GM19397 (cell line): Measurements from ENCODE around the gene MTA3.
A peak's percentile ranks its signal among the peaks of the same experiment; 100 is the strongest.

ENCODE experiments used
- ATAC-seq: cut with Tn5 transposase; IDR thresholded peaks from one replicate; pipeline ENCODE4 v1.9.1; 2021; ENCODE audit warnings: mild to moderate bottlenecking, moderate library complexity; ENCODE audit not compliant: unreplicated experiment

MTA3 gene

DNA sequence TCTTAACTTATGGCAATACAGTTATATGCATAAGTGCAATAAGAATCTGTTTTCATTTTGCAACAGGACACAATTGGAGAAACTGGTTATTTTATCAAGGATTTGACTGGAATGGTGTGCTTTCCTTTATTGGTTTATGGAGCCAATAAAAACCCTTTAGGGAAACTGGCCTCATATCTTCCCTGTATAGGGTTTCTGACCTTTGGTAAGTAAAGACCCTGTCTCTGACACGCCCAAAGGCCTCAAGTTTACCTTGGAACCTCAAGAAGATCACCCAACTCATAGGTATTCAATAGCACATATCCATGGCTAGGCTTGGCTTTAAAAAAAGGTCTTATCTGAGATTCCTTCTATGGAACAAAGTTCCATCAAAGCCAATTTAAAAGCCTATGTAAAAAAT is 212.7 kb downstream of the MTA3 start:
- no peak for ATAC-seq

DNA sequence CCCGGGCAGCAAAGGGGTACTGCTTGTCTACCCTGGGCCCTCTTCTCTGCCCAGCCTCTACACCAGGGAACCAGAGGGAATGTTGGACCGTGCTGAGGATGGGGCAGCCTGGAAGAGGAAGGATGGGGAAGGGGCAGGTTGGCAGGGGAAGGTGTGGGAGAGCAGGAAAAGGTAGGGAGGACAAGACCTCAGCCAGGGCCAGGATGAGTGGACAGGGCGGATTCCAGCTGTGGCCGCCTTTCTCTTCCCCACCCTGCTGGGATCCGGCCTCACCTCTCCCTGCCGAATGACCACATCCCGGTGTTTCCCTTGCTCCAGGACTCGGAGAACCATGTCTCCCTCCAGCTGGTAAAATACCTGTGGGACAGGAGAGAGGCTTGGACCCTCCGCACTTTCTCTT is 215.1 kb downstream of the MTA3 start:
- ATAC-seq = no peak

DNA sequence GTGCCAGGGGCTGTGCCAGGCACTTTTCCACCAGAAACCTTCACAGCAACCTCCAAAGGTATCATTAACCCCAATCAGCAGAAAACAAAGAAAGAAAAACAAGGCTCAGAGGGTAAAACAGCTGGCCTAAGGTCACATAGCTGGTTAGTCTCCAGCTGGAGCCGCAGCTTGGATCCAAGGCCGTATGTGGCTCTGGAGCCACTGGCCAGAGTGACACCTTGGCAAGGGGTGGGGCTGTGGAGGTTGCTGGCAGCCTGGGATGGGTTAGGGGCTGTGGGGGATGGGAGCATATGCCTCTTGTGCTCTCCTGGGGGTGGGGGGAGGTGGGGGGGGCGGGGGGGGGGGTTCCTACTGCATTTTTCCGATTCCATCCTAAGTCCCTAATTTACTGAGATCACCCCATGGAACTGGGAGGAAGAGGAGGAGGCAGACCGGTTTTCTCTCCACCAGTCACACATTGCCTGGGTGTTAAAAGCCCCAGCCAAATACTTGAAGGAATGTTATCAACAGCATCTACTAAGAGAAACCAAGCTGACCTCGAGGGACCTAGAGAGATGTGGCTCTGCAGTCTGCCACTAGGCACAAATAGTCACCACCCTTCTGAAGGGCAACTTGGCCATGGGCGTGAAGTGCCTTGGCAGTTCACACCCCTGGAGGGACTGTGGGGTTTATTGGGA is 215.9 kb downstream of the MTA3 start:
- no peak for ATAC-seq

DNA sequence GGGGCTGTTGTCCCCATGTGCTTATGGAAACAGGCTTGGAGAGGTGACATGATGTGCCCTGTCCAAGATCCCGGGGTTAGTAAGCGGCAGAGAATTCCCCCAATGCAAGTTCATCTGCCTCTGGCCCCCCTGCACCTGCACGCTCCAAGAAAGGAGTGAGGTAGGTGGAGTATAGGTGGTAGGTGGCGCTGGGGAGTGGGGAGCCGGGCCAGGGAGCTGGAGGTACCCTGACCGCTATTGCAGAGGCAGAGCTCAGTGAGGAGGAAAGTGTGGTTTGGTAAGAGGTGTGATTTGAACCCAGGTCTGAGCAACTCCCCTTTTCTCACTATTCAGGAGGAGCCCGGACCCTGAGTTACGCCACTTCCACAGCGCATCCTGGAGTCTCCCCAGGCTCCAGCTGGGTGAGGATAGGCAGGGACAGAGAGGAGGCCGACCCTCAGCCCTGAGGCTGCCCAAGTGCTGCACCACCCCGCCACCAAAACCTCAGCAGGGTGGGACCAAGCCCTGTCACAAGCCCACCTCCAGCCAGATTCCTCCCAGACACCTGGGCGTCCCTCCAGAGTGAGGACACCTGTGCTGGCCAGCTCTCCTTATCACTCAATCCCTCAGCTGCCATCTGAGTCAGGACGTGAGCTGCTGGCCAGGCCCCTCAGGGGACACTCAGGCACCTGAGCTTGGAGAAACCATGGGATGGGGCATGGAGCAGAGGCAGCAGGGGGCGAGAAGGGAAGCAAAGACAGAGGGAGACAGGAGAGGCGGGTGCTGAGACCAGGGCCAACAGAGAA is 218.3 kb downstream of the MTA3 start:
- no peak for ATAC-seq

DNA sequence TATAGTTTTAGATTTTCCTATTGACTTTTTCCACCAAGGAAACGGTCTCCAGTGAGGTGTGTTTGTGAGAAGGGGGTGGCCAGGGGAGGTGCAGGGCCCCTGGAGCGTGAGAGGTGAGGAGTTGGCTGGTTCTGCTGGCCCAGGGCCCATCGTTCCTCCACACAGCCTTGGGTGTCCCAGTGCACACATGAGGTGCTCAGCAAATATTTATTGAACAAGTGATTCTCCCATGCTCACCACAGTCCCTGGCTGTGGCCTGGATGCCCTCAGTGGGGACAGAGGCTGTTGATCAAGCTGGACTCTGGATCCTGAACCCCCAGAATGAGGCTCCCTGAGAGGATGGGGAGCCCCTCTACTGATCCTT is 219.0 kb downstream of the MTA3 start:
- ATAC-seq = no peak

DNA sequence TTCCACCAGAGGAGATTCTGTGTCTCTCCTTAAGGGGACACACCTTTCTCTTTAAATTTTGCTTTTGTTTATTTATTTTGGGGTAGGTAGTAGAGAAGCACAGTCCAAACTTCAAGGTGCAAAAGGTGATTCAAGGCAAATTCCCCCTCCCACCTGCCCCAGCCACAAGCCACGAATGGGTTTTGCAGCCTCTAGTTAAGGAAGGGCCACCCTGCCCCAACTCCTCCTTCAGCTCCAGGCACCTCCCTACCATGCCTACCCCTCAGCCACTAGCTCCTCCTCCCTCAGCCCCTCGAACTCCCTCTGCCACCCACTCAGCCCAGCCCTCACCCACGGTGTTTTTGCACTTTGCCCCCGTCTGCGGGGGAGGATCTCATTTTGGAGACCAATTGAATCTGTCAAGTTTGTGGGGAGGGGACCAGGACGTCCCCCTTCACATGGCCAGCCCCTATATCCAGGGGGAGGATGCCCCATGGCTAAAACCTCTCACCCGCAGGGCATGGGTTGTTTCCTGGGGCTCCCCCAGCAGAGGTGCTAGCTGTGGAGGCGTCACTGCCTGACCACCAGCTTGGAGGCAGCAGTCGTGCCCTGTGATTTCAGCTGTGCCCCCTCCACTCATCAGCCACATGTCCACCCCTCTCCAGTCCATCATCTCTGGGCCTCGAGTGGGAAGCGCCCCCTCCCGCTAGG is 219.5 kb downstream of the MTA3 start:
- ATAC-seq = no peak

DNA sequence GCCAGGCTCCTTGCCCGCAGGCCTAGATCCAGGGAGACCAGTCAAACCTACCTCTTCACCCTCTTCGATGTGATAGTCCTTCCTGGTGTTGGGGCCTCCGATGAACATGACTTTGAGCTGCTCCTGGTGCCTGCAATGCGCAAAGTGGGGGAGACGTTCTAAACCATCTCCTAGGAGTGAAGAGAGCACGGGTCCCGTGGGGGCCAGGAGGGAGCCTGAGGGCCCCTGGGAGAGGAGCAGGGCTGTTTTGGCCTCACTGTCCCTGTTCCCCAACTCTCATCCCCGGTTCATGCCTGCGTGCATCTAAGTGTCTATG is 220.0 kb downstream of the MTA3 start:
- no peak for ATAC-seq

DNA sequence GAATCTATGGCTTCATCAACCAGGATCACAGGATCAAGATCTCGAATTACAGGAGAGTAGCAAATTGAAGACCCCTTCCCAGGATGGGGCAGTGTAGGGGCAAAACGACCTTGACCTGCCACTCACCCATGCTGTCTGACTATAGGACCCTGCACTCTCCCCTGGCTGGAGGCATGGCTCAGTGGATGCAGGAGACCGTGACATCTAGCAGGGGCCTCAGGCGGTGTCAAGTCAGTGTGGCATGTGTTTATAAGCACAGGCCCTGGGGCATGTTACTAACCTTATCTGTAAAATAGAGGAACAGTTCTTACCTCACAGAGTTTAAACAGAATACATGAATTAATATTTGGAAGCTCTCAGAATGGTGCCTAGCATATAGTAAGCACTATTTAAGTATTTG is 220.4 kb downstream of the MTA3 start:
- no peak for ATAC-seq

DNA sequence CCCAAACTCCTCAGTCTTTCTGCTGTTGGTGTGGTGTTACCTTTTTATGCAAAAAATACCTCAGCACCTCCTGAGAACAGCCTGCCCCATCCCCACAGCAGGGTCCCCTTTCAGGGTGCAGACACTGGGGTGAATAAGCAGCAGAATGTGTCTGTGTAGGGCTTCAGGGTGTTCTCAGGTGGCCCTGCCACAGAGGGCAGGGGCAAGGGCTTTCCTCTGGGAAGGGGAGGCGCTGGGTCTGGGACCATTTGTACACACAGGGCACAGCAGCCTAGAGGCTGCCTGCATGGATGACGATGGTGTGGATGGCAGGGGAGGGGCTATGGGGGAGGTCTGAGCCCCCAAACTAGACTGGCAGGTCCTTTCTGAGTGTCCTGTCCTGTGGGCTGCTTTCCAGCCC is 221.3 kb downstream of the MTA3 start:
- no peak for ATAC-seq

DNA sequence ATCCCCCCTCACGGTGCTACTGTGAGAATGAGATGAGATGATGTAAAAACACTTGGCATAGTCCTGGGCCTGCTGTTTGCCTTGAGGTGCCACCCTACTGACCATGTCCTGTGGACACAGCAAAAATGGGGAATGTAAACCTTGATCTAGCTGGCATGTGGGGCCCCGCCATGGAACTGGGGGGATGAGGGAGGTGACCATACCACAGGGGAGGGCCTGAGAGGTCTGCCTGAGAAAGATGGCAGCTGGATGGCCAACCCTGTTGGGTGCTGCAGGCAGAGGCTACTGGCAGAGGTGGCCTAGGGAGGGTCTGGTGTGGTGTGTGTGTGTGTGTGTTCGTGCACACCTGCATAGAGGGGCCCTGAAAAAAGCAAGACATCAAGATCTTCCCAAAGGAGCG is 223.2 kb downstream of the MTA3 start:
- no peak for ATAC-seq

DNA sequence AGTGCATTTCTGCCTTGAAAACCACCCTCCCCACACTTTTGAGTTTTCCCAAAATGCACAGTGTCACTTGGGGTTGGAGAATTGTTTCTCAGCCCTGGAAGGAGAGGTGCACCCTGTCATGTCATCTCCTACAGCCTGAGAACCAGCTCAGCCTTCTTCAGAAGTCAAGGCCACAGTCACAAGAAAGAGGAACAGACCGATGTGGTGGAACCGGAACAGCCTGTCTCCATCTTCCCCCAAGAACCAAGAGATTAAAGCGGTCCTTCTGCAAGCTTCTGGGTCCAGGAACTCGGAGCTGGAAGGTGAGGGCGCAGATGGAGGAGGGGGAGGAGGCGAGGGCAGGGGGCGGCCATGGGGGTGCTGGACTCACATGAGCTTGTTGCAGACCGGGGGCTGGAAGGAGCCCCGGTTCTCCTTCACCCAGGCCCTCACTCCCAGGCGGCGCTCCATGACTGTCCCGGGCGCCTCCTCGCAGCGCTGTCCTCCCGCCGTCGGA is 223.7 kb downstream of the MTA3 start:
- peak; percentile 37 for ATAC-seq

DNA sequence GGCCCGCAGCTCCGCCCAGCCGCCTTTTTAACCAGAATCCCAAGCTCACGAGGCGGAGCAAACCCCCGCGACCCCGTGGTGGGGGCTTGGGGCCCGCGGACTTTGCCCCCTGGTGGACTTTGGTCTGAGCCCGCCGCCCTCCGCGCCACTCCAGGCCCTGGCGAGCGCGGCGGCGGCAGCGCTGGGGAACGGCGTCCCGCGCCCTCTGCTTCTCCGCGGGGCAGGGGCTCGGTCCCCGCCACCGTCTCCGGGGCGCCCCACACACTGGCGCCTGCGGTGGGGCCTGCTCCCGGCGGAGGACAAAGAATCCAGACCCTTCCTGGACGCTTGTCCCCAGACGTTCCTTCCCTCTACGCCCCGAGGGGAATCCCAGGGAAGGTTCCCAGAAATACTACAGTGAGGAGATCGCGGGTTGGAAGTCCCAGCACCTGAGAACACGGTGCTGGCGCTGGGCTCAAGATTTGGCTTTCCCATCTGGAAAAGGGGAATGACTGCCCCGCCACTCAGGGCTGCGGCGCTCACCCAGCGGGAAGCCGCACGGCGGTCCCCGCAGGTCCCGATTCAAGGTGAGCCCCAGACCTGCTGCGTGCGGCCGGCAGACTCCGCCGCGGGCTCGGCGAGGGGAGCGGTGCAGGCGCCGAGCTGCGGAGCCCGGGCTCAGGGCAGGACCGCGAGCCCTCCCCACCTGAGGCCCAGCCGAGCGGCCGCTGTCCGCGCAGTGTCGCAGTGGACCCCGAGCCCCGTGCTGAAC is 224.3 kb downstream of the MTA3 start, which contains the start of gene HAAO:
Gene HAAO (minus strand): TSS at position 1 of the 751 bp plus-strand sequence. CDS start 47 bp downstream, outside the sequence.
- ATAC-seq = peak; percentile 40

DNA sequence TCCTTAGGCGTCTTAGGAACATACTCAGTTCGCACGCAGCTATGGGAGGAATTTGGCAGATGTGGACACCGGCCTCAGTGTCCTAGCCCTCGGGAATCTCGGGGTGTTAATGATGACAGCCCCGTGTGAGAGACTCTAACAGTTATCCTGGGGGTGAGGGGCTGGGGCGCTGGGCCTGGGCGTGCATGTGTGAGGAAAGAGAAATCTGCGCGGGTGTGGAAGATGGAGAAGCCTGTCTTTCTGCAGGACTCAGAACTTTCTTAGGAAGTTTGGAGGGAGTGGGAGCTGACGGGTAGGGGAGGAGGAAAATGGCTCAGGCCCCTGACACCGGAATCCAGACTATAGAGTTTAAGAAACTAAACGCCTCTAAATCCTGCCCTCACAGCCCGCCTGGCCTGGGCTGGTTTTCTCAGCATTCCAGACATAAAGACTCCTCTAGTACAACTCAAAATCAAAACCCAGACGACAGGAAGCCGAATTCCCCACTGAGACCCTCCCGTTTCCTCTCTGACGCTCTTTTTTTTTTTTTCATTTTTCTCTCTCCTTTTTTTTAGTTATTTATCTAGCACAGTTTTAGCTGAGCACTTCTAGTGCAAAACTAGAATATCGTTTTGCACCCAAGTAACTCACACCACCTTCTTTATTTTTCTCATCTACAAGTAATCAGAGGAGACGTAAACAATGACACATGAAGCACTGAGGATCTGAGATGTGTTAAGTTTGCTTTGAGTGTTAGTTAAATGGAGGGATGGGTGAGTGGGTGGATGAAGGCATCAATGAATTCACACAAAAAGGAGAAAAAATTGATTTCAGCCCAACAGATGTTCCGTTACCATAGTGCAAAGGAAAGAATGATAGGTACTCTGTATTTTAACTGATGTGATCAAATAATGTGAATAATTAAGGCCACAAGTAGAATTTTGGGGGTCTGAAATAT is 225.2 kb downstream of the MTA3 start:
- ATAC-seq = no peak

DNA sequence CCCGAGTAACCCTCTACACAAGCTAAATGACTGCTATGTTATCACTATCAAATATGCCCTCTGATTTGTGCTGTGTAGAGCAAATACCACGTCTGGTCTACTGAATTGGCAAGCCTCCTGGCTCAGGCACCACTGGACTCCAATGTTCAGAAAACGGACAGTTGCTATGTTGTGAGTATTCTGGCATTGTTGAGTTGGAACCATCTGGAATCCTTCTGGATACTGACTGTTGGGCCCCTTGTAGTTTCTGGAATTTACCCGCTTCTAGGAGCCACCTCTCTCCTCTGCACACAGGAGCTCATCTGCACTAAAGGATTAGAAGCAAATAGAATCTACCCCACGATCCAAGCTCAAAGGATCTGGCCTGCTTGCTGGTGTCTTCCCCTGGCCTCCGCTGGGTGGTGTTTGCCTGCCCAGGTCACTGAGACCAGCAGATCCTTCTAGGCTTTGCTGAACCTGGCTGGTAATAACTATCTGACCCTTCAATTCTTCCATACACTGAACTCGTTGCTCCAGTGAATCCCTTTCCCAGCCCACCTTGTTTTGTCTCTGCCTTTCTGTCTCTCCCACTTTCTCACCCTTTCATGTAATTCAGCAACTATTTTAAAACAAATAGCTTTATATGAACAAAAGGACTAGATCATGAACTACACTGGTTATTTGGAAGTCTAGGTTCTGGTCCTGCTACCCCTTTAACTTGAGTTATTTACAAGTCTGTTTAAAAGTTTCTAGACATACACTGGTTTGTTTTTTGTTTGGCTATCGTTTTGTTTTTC is 226.0 kb downstream of the MTA3 start:
- ATAC-seq = no peak

DNA sequence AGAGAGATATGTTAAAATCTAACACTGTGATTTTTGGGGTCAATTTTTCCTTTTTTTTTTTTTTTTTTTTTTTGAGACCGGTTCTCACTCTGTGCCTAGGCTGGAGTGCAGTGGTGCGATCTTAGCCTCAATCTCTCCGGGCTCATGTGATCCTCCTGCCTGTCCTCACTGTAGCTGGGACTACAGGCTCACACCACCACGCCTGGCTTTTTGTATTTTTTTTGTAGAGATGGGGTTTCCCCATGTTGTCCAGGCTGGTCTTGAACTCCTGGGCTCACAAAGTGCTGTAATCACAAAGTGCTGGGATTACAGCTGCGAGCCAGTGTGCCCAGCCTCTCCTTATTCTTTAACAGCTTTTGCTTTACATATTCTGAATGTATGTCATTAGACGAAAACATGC is 226.8 kb downstream of the MTA3 start:
- no peak for ATAC-seq

DNA sequence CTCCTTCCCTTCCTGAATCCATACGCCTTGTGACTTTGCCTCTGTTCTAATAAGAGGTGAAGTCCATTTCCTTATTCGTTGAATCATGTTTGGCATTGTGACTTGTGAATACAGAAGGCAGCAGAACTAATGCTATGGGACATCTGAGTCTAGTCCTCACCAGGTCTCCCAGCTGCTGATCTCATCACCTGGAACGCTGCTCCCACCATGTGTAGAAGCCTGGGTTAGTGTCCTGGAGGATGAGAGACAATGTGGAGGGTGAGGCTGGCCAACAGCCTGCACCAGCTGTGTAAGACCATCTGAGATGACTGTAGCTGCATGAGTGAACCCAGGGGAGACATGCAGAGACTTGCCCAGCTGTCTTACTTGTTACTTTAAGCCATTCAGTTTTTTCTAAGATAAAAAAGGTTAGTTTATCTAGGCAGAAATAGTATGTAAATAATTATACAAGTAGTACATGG is 227.4 kb downstream of the MTA3 start:
- ATAC-seq = no peak

DNA sequence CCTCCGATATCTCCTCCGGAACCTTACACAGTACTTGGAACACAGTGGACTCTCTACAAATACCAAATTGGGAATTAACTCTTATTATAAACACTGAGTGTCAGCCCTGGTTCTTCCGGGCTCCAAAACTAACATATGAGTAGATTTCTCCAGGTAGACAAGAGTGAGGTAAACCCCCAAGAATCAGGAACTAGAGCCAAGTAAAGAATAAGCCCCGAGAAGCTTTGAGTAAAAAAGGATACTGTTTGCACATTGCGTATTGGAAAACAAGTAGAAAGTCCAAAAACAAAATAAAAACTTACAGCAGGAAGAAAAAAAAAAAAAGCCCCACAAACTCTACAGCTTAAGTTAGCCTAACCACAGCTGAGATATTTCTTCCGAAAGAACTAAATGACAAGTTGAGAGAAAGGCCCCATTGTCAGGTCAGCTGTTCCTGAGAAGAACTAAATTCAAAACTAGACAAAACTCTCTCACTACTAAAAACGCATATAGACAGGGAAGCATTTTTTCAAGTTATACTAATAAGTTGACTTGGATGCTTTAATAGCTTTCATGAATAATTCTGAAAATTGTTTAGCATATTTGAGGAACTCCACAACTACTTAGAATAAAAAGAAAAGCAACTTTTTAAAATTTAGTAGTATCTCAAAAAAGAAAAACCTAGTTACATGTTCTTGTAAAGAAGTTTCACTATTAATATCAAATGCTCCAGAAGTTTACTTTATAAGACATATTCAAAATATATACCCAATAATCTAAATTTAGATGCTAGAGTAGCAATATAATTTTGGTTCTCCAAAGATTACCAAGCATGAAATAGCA is 228.2 kb downstream of the MTA3 start:
- no peak for ATAC-seq

DNA sequence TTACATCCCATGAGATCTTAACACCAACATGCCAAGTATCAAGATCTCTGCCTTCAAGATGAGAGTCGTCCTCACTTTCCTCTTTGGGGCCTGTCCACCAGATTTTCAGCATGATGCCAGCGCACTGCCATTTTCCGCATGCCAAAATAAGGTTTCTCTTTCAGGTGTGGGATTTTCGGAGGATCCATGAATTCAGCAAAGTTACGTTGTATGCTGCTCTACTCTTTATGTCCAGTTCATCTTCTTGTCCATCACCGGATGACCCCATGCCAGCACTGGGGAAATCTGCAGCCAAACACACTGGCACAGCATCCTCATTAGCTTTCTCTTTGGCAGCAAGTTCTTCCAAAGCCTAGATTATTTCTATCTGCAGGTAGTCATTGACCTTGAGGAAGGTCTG is 228.8 kb downstream of the MTA3 start:
- ATAC-seq = no peak
